Hepatocyte (in vitro differentiated cells): ENCODE results near the gene CYP2C9.

Experiments used
- EZH2 ChIP-seq: fragments of 200-600 bp; sonication (generic); IDR thresholded peaks from 2 replicates; pipeline ENCODE4 v1.6.1; 2016; ENCODE audit warnings: antibody characterized with exemption, mild to moderate bottlenecking, borderline replicate concordance
- EZH2phosphoT487 ChIP-seq: fragments of 200-600 bp; sonication (generic); IDR thresholded peaks from one replicate; pipeline ENCODE4 v1.6.1; 2018; ENCODE audit warnings: antibody characterized with exemption, mild to moderate bottlenecking, low read depth, moderate library complexity; ENCODE audit not compliant: unreplicated experiment, severe bottlenecking
- TF ChIP-seq, protein P1 (sequence below): fragments of 200-600 bp; sonication (generic); IDR thresholded peaks from 2 replicates; pipeline ENCODE4 v1.5.1; 2016; ENCODE audit warnings: antibody characterized with exemption, mild to moderate bottlenecking; ENCODE audit not compliant: poor library complexity

DNA sequence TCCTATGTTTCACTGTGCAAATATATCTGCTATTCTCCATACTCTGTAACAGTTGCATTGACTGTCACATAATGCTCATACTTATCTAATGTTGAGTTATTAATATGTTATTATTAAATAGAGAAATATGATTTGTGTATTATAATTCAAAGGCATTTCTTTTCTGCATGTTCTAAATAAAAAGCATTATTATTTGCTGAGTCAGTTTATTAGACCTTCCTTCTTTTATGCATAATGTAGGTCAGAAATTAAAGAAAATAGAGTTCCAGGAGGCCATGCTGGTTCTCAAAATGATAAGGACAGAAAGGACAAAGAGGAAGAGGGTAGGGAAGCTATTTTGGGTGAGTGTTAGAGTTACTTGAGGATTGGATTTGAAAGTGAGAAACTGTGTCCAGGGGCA is 50.7 kb downstream of the CYP2C9 start:
- TF ChIP-seq, protein P1, sequence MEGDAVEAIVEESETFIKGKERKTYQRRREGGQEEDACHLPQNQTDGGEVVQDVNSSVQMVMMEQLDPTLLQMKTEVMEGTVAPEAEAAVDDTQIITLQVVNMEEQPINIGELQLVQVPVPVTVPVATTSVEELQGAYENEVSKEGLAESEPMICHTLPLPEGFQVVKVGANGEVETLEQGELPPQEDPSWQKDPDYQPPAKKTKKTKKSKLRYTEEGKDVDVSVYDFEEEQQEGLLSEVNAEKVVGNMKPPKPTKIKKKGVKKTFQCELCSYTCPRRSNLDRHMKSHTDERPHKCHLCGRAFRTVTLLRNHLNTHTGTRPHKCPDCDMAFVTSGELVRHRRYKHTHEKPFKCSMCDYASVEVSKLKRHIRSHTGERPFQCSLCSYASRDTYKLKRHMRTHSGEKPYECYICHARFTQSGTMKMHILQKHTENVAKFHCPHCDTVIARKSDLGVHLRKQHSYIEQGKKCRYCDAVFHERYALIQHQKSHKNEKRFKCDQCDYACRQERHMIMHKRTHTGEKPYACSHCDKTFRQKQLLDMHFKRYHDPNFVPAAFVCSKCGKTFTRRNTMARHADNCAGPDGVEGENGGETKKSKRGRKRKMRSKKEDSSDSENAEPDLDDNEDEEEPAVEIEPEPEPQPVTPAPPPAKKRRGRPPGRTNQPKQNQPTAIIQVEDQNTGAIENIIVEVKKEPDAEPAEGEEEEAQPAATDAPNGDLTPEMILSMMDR = no peak
- no peak for TF ChIP-seq EZH2
- no peak for TF ChIP-seq EZH2phosphoT487
